MG63 (cell line): Measurements from ENCODE around the gene RRP8. TPM values are rescaled to one million over a fixed set of nuclear protein-coding genes. Genes with fewer than 3 reads are reported as not detected.

Experiments used
- DNase-seq: peaks from one replicate; pipeline ENCODE4 v3.0.0-alpha.2; 2020
- H3K27me3 ChIP-seq: fragments of 250-450 bp; sonication (Bioruptor Pico); 2 replicates; pipeline ENCODE4 v1.5.1; 2020; ENCODE audit warnings: mild to moderate bottlenecking, moderate library complexity
- H3K36me3 ChIP-seq: fragments of 250-450 bp; sonication (Bioruptor Pico); 2 replicates; pipeline ENCODE4 v1.5.1; 2020; ENCODE audit warnings: mild to moderate bottlenecking, moderate library complexity
- H3K4me3 ChIP-seq: fragments of 250-450 bp; sonication (Bioruptor Pico); 2 replicates; pipeline ENCODE4 v1.5.1; 2020; ENCODE audit warnings: mild to moderate bottlenecking, moderate library complexity
- H3K9me3 ChIP-seq: fragments of 250-450 bp; sonication (Bioruptor Pico); 2 replicates; pipeline ENCODE4 v1.5.1; 2020; ENCODE audit warnings: mild to moderate bottlenecking, moderate library complexity
- total RNA-seq: library from RNA; depleted of rRNA; stranded (reverse); fragments of >200 nt; shearing (Covaris generic); gene quantifications from 2 replicates; pipeline ENCODE4 v1.2.3, GENCODE V29; 2014; ENCODE audit warnings: low replicate concordance; rRNA removed

The RRP8 gene
- 21.1 and 32.9 TPM in 2 replicates for total RNA-seq

- peaks cover 77% of the 10 kb centered on the region for H3K36me3 ChIP-seq
- DNase-seq: peak; percentile 89
- no peaks in the 10 kb centered on the region for H3K27me3 ChIP-seq
- H3K9me3 ChIP-seq: no peaks in the 10 kb centered on the region
- peak within 1 kb of the TSS; percentile 100 for H3K4me3 ChIP-seq
Observed at GRCh38 chr11:6603287-6604080, at the start of gene RRP8, which contains the start of gene ILK. Gene RRP8, minus strand, starts transcription at chr11:6603616. Its CDS starts 114 bp downstream, at chr11:6603502. Gene ILK, plus strand, starts transcription at chr11:6603774. Its CDS starts 498 bp downstream, at chr11:6604272.

GRCh38 chr11:6653097-6653496, 49.7 kb upstream of the RRP8 start:
- DNase-seq: no peak
- H3K27me3 ChIP-seq: no peaks in the 10 kb centered on the region
- H3K9me3 ChIP-seq: no peaks in the 10 kb centered on the region
- H3K36me3 ChIP-seq: no peaks in the 10 kb centered on the region
- no peak overlapping the region for H3K4me3 ChIP-seq

- H3K36me3 ChIP-seq: no peaks in the 10 kb centered on the region
- H3K9me3 ChIP-seq: no peaks in the 10 kb centered on the region
- no peak for DNase-seq
- H3K27me3 ChIP-seq: no peaks in the 10 kb centered on the region
- no peak overlapping the region for H3K4me3 ChIP-seq
Observed at GRCh38 chr11:6652182-6652581, 48.8 kb upstream of the RRP8 start.

GRCh38 chr11:6650980-6651379, 47.6 kb upstream of the RRP8 start:
- Histone ChIP-seq H3K9me3 (no peaks in the 10 kb centered on the region), H3K27me3 (no peaks in the 10 kb centered on the region), H3K4me3 (no peak overlapping the region), H3K36me3 (no peaks in the 10 kb centered on the region)
- DNase-seq: no peak

GRCh38 chr11:6650104-6650503, 46.7 kb upstream of the RRP8 start:
- Histone ChIP-seq H3K4me3 (no peak overlapping the region), H3K36me3 (no peaks in the 10 kb centered on the region), H3K27me3 (no peaks in the 10 kb centered on the region), H3K9me3 (no peaks in the 10 kb centered on the region)
- no peak for DNase-seq

- Histone ChIP-seq H3K4me3 (no peak overlapping the region), H3K27me3 (no peaks in the 10 kb centered on the region), H3K36me3 (no peaks in the 10 kb centered on the region), H3K9me3 (no peaks in the 10 kb centered on the region)
- no peak for DNase-seq
Observed at GRCh38 chr11:6648501-6648900, 45.1 kb upstream of the RRP8 start.

GRCh38 chr11:6647836-6648235, 44.4 kb upstream of the RRP8 start:
- Histone ChIP-seq H3K4me3 (no peak overlapping the region), H3K27me3 (no peaks in the 10 kb centered on the region), H3K36me3 (no peaks in the 10 kb centered on the region), H3K9me3 (no peaks in the 10 kb centered on the region)
- DNase-seq: no peak

GRCh38 chr11:6646918-6647679, 43.7 kb upstream of the RRP8 start:
- H3K4me3 ChIP-seq: no peak overlapping the region
- DNase-seq: no peak
- no peaks in the 10 kb centered on the region for H3K9me3 ChIP-seq
- no peaks in the 10 kb centered on the region for H3K36me3 ChIP-seq
- no peaks in the 10 kb centered on the region for H3K27me3 ChIP-seq

- no peak overlapping the region for H3K4me3 ChIP-seq
- H3K9me3 ChIP-seq: no peaks in the 10 kb centered on the region
- DNase-seq: no peak
- H3K36me3 ChIP-seq: no peaks in the 10 kb centered on the region
- no peaks in the 10 kb centered on the region for H3K27me3 ChIP-seq
Observed at GRCh38 chr11:6646576-6646917, 43.1 kb upstream of the RRP8 start.

- Histone ChIP-seq H3K27me3 (no peaks in the 10 kb centered on the region), H3K9me3 (no peaks in the 10 kb centered on the region), H3K36me3 (no peaks in the 10 kb centered on the region), H3K4me3 (no peak overlapping the region)
- DNase-seq: no peak
Observed at GRCh38 chr11:6646071-6646470, 42.7 kb upstream of the RRP8 start.

- H3K27me3 ChIP-seq: no peaks in the 10 kb centered on the region
Observed at GRCh38 chr11:6642957-6643356, 39.5 kb upstream of the RRP8 start.

GRCh38 chr11:6640985-6641701, 37.7 kb upstream of the RRP8 start:
- H3K9me3 ChIP-seq: no peaks in the 10 kb centered on the region
- H3K27me3 ChIP-seq: no peaks in the 10 kb centered on the region
- peak; percentile 82 for DNase-seq
- H3K4me3 ChIP-seq: no peak overlapping the region
- no peaks in the 10 kb centered on the region for H3K36me3 ChIP-seq

More at GRCh38 chr11:6642957-6643356, 39.5 kb upstream of the RRP8 start:
- no peak for DNase-seq
- Histone ChIP-seq H3K4me3 (no peak overlapping the region), H3K9me3 (no peaks in the 10 kb centered on the region), H3K36me3 (no peaks in the 10 kb centered on the region)

GRCh38 chr11:6640036-6640984, 36.9 kb upstream of the RRP8 start:
- DNase-seq: no peak
- H3K27me3 ChIP-seq: no peaks in the 10 kb centered on the region

GRCh38 chr11:6638429-6638828, 35.0 kb upstream of the RRP8 start:
- Histone ChIP-seq H3K36me3 (no peaks in the 10 kb centered on the region), H3K4me3 (no peak overlapping the region), H3K9me3 (no peaks in the 10 kb centered on the region), H3K27me3 (no peaks in the 10 kb centered on the region)
- no peak for DNase-seq

More at GRCh38 chr11:6640036-6640984, 36.9 kb upstream of the RRP8 start:
- no peaks in the 10 kb centered on the region for H3K36me3 ChIP-seq
- H3K9me3 ChIP-seq: no peaks in the 10 kb centered on the region
- H3K4me3 ChIP-seq: no peak overlapping the region

- no peaks in the 10 kb centered on the region for H3K27me3 ChIP-seq
Observed at GRCh38 chr11:6637871-6638270, 34.5 kb upstream of the RRP8 start.

GRCh38 chr11:6636480-6636879, 33.1 kb upstream of the RRP8 start:
- H3K27me3 ChIP-seq: no peaks in the 10 kb centered on the region
- no peak overlapping the region for H3K4me3 ChIP-seq
- no peaks in the 10 kb centered on the region for H3K36me3 ChIP-seq
- no peak for DNase-seq
- H3K9me3 ChIP-seq: no peaks in the 10 kb centered on the region

More at GRCh38 chr11:6637871-6638270, 34.5 kb upstream of the RRP8 start:
- Histone ChIP-seq H3K36me3 (no peaks in the 10 kb centered on the region), H3K4me3 (no peak overlapping the region), H3K9me3 (no peaks in the 10 kb centered on the region)
- peak; percentile 91 for DNase-seq
